ENCODE results near the gene CBFA2T2. TPM values are rescaled to one million over a fixed set of nuclear protein-coding genes. Genes with fewer than 3 reads are reported as not detected.

The CBFA2T2 gene
- total RNA-seq, 1 experiment from 2014 or later, result 13.1 TPM

DNA sequence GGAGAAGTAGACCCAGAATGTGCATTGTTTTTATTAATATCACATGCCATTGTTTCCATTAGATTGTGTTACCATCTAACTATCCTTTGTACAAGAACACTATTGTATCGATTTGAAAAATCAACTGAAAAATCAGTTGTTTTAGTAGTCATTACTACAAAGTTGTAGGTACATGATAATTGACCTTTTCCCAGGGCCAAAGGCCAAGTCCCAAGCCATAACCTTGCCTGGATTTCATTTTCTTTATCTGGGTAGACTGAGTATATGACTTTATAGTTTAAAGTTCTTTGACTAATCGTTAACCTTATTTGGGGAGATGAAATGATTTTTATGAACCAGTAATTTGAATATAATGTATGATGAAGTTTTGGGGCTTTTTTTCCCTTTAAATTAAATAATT lies 93.2 kb downstream of the CBFA2T2 start:
- TF ChIP-seq, protein P1, sequence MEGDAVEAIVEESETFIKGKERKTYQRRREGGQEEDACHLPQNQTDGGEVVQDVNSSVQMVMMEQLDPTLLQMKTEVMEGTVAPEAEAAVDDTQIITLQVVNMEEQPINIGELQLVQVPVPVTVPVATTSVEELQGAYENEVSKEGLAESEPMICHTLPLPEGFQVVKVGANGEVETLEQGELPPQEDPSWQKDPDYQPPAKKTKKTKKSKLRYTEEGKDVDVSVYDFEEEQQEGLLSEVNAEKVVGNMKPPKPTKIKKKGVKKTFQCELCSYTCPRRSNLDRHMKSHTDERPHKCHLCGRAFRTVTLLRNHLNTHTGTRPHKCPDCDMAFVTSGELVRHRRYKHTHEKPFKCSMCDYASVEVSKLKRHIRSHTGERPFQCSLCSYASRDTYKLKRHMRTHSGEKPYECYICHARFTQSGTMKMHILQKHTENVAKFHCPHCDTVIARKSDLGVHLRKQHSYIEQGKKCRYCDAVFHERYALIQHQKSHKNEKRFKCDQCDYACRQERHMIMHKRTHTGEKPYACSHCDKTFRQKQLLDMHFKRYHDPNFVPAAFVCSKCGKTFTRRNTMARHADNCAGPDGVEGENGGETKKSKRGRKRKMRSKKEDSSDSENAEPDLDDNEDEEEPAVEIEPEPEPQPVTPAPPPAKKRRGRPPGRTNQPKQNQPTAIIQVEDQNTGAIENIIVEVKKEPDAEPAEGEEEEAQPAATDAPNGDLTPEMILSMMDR (conservative IDR thresholded peaks at IDR 0.05; ENCODE audit: low read depth, low read length), result no peak
- no peak for TF ChIP-seq EZH2 (IDR thresholded peaks at IDR 0.05; ENCODE audit: borderline replicate concordance, low read depth, low read length, poor library complexity, severe bottlenecking)
- ChIA-PET CTCF (no interaction called here), POLR2A (ENCODE audit: low non-redundant PET) (no interaction called here)
- no peak for DNase-seq (ENCODE audit: low spot score)
- Histone ChIP-seq H3K36me3 (ENCODE audit: insufficient read depth, low read length, poor library complexity, severe bottlenecking) (no peaks in the 10 kb centered on the region), H3K4me3 (ENCODE audit: low read depth, low read length, poor library complexity, severe bottlenecking) (no peak overlapping the region), H3K27me3 (replicated peaks; ENCODE audit: insufficient read depth, low read depth, low read length, poor library complexity) (no peaks in the 10 kb centered on the region), H3K9me3 (ENCODE audit: low read depth, low read length, poor library complexity, severe bottlenecking) (no peaks in the 10 kb centered on the region), H3K4me1 (ENCODE audit: insufficient read depth, low read length, poor library complexity, severe bottlenecking) (peaks cover 23% of the 10 kb centered on the region), H3K27ac (ENCODE audit: low read depth, low read length, poor library complexity, severe bottlenecking) (no peak overlapping the region)
- no TSS peak for BruUV-seq (replicated peaks)
- intact Hi-C loops (cut with micrococcal nuclease; ENCODE audit: unreplicated experiment), result no loop called here

- H3K4me3 ChIP-seq (ENCODE audit: low read depth, low read length, poor library complexity, severe bottlenecking), result no peak overlapping the region
- no peak for DNase-seq (ENCODE audit: low spot score)
- TF ChIP-seq, protein P1 (conservative IDR thresholded peaks at IDR 0.05; ENCODE audit: low read depth, low read length), result no peak
- no peak for TF ChIP-seq EZH2 (IDR thresholded peaks at IDR 0.05; ENCODE audit: borderline replicate concordance, low read depth, low read length, poor library complexity, severe bottlenecking)
- no peaks in the 10 kb centered on the region for H3K9me3 ChIP-seq (ENCODE audit: low read depth, low read length, poor library complexity, severe bottlenecking)
- H3K27ac ChIP-seq (ENCODE audit: low read depth, low read length, poor library complexity, severe bottlenecking), result no peak overlapping the region
- no peaks in the 10 kb centered on the region for H3K27me3 ChIP-seq (replicated peaks; ENCODE audit: insufficient read depth, low read depth, low read length, poor library complexity)
- intact Hi-C loops (cut with micrococcal nuclease; ENCODE audit: unreplicated experiment), result no loop called here
- no TSS peak for BruUV-seq (replicated peaks)
- no peaks in the 10 kb centered on the region for H3K36me3 ChIP-seq (ENCODE audit: insufficient read depth, low read length, poor library complexity, severe bottlenecking)
- H3K4me1 ChIP-seq (ENCODE audit: insufficient read depth, low read length, poor library complexity, severe bottlenecking), result peaks cover 16% of the 10 kb centered on the region
- ChIA-PET CTCF (no interaction called here), POLR2A (ENCODE audit: low non-redundant PET) (no interaction called here)
These were observed 95.1 kb downstream of the CBFA2T2 start for GRCh38 chr20:33584976-33585375.

GRCh38 chr20:33585413-33585812 lies 95.5 kb downstream of the CBFA2T2 start:
- ChIA-PET CTCF (no interaction called here), POLR2A (ENCODE audit: low non-redundant PET) (no interaction called here)
- no TSS peak for BruUV-seq (replicated peaks)
- TF ChIP-seq, protein P1 (conservative IDR thresholded peaks at IDR 0.05; ENCODE audit: low read depth, low read length), result no peak
- TF ChIP-seq EZH2 (IDR thresholded peaks at IDR 0.05; ENCODE audit: borderline replicate concordance, low read depth, low read length, poor library complexity, severe bottlenecking), result no peak
- Histone ChIP-seq H3K4me1 (ENCODE audit: insufficient read depth, low read length, poor library complexity, severe bottlenecking) (peaks cover 16% of the 10 kb centered on the region), H3K4me3 (ENCODE audit: low read depth, low read length, poor library complexity, severe bottlenecking) (no peak overlapping the region), H3K36me3 (ENCODE audit: insufficient read depth, low read length, poor library complexity, severe bottlenecking) (no peaks in the 10 kb centered on the region), H3K9me3 (ENCODE audit: low read depth, low read length, poor library complexity, severe bottlenecking) (no peaks in the 10 kb centered on the region), H3K27ac (ENCODE audit: low read depth, low read length, poor library complexity, severe bottlenecking) (no peak overlapping the region), H3K27me3 (replicated peaks; ENCODE audit: insufficient read depth, low read depth, low read length, poor library complexity) (no peaks in the 10 kb centered on the region)
- no peak for DNase-seq (ENCODE audit: low spot score)
- intact Hi-C loops (cut with micrococcal nuclease; ENCODE audit: unreplicated experiment), result no loop called here

All from A673 (cell line).